PC-9 (cell line): ENCODE data around the gene KLK15.
"Not testable (repeated sequence)": the region's sequence is repeated elsewhere in the genome, so short reads cannot be mapped to it uniquely, and the experiment has no call there.

Experiments
- CTCF ChIP-seq: fragments of 200-600 bp; sonication (generic); conservative IDR thresholded peaks from 2 replicates; pipeline ENCODE4 v1.6.1; 2017; ENCODE audit warnings: mixed run types, antibody characterized with exemption, mild to moderate bottlenecking, moderate library complexity
- EZH2 ChIP-seq: fragments of 200-600 bp; sonication (generic); IDR thresholded peaks from 2 replicates; pipeline ENCODE4 v1.8.0; 2017; ENCODE audit warnings: antibody characterized with exemption, low read depth

DNA sequence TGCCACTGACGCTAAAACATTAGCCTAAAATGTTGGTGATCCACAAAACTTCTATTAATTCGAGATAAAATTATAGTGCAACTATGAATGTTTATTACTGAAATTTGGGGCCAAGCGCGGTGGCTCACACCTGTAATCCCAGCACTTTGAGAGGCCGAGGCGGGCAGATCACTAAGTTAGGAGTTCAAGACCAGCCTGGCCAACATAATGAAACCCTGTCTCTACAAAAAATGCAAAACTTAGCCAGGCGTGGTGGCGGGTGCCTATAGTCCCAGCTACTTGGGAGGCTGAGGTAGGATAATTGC is 49.6 kb downstream of the KLK15 start:
- peak; percentile 33; the same call in 1 of the 2 replicates for TF ChIP-seq CTCF
- TF ChIP-seq EZH2 = not testable (repeated sequence)
